Activated CD8-positive, alpha-beta T cell treated with anti-CD3 and anti-CD28 coated beads, Interleukin-2, amount 10 ng/mL, durations not matched to agents 7 days and 5 days (primary cell): ENCODE data around the gene ACTMAP. TPM values are rescaled to one million over a fixed set of nuclear protein-coding genes. Genes with fewer than 3 reads are reported as not detected.

ENCODE experiments used
- ATAC-seq: fragments of 150-1000 bp; cut with Tn5 transposase; one replicate; pipeline ENCODE4 v1.10.0; 2021; ENCODE audit warnings: moderate library complexity
- CTCF ChIA-PET: fragments of 350-600 bp; sonication (Branson Sonifier 250); formaldehyde crosslinking; loops from one replicate; lab custom pipeline; 2021; ENCODE audit warnings: antibody characterized with exemption; lab: Charles Lee
- POLR2A ChIA-PET: fragments of 350-600 bp; sonication (Branson Sonifier 250); formaldehyde crosslinking; loops from one replicate; lab custom pipeline; 2021; ENCODE audit warnings: antibody characterized with exemption; lab: Charles Lee
- DNase-seq: peaks from one replicate; pipeline ENCODE4 v3.0.0-alpha.2; 2020
- H3K27ac Mint-ChIP-seq: one replicate; pipeline ENCODE4 v1.8.0; 2021; ENCODE audit warnings: mild to moderate bottlenecking, mixed read lengths
- H3K27me3 Mint-ChIP-seq: one replicate; pipeline ENCODE4 v1.8.0; 2021; ENCODE audit warnings: low read depth, mixed read lengths
- H3K36me3 Mint-ChIP-seq: one replicate; pipeline ENCODE4 v1.8.0; 2021; ENCODE audit warnings: low read depth, mixed read lengths
- H3K4me1 Mint-ChIP-seq: one replicate; pipeline ENCODE4 v1.8.0; 2021; ENCODE audit warnings: low read depth, mixed read lengths
- H3K4me3 Mint-ChIP-seq: one replicate; pipeline ENCODE4 v1.8.0; 2021; ENCODE audit warnings: mild to moderate bottlenecking, mixed read lengths
- H3K9me3 Mint-ChIP-seq: one replicate; pipeline ENCODE4 v1.8.0; 2022; ENCODE audit warnings: mixed read lengths; ENCODE audit not compliant: insufficient read depth
- total RNA-seq, 2 experiments: library from RNA; stranded (reverse); gene quantifications; one replicate each; pipeline ENCODE4 v1.2.3, GENCODE V29; 2021

The ACTMAP gene
- total RNA-seq, 2 experiments from 2014 or later = 15.2 to 17.1 TPM

DNA sequence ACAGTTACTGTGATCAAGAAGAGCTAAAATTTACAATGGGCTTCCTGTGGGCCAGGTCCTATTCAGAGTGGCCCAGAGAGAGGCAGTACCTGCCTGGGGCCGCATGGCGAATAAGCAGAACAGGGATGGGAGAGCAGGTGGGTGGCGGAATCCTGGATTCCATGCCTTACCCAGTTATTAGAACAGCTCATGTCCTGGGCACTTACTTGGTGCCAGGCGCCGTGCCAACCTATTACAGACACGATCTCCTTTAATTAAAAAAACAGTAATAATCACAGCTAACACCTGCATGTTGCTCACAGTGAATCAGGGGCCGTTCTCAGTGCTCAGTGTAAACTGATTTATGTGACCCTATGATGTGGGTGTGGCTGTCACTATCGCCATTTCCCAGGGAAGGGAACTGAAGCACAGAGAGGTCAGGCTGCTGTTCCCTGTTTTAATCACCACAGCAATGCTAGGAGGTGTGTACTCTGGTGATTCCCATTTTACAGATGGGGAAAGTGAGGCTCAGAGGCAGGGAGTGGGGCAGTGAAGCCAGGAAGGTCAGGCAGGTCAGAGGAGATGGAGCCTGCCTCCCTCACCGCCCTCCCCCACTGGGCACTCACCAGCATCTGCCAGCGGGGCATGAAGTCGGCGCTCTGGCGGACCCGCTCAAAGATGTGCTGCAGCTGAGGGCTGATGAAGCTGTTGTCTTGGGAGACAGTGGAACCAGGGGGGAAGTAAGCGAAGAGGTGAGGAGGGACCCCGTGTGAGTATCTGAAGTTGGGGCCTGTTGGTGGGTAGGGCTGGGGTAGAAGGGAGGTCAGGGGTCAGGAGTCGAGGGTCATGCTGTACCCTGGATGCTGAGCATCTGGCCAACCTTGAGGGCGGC is 45.6 kb downstream of the ACTMAP start:
- no peak overlapping the region for H3K27ac Mint-ChIP-seq
- ChIA-PET CTCF (interaction anchor here (1.6 kb wide), 1 partner anchor 73 kb away, joined by 4 read pairs; no protein-coding TSS in a partner anchor), POLR2A (no interaction called here)
- peaks cover 29% of the 10 kb centered on the region for H3K36me3 Mint-ChIP-seq
- DNase-seq (no peak), ATAC-seq (no peak)
- H3K4me1 Mint-ChIP-seq = no peaks in the 10 kb centered on the region
- no peak overlapping the region for H3K4me3 Mint-ChIP-seq
- no peaks in the 10 kb centered on the region for H3K9me3 Mint-ChIP-seq
- no peaks in the 10 kb centered on the region for H3K27me3 Mint-ChIP-seq

DNA sequence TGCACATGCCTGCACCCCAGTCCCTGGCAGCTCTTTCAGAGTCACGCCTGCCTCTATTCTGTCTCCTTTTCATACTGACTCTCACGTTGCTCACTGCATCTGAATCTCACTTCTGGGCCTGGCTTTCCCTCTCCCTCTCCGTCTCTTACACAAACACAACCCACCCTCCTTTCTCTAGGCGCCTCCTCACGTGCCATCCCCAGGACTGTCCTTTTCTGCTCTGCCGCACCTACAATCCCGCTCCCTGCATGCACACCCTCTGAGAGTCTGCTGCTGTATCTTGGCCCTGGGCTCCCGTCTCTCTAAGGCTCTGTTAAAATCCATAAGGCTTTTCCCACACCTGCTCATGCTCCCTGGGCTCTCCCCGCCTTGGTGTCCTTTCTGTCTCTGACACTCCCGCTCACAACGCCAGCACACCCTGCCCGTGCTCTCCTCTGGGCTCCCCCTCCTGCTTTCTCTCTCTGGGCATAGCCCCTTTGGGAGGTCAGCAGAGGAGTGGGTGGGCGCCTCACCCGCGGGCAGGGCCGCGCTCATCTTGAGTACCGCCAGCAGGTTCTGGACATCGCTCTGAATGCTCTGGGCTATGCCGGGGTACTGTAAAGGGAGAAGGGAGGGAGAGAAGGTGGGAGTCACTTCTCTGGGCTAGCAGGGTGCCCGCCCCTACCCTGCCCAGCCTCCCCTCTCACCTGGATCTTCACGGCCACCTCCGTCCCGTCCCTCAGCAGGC is 47.1 kb downstream of the ACTMAP start:
- ATAC-seq (no peak), DNase-seq (no peak)
- Mint-ChIP-seq H3K27me3 (no peaks in the 10 kb centered on the region), H3K36me3 (peaks cover 21% of the 10 kb centered on the region), H3K4me3 (no peak overlapping the region), H3K9me3 (no peaks in the 10 kb centered on the region), H3K27ac (peak overlapping the region; percentile 5), H3K4me1 (no peaks in the 10 kb centered on the region)
- CTCF ChIA-PET = interaction anchor here (1.6 kb wide), 1 partner anchor 74 kb away, joined by 4 read pairs; no protein-coding TSS in a partner anchor
- POLR2A ChIA-PET = no interaction called here

DNA sequence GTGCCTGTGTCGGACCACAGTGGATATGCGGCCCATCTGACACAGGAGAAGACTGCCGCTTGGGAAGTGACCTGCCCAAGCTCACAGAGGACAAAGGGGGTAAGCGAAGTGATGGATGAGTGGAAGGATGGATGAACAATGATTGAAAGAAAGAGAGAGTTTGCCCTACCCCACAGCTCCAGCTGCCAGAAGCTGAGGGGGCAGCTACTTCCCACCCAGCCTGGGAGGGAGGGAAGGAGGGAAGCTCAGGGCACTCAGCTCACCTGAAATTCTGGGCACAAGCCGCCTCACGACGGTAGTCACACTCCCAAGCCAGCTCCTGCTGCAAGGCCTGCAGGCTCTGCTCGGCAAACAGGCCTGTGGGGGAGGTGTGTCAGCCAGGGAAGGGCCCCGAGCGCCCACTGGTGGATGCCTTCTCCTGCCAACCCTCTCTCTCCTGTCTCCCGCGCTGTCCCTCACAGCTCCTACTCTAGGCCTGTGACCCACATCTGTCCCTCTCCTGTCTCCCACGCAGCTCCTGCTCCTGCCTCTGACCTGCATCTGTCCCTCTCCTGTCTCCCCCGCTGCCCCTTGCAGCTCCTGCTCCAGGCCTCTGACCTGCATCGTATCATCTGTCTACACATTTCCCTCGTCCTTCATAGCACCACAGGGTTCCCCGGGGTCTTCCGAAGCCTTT is 47.8 kb downstream of the ACTMAP start:
- DNase-seq (no peak), ATAC-seq (no peak)
- Mint-ChIP-seq H3K27me3 (no peaks in the 10 kb centered on the region), H3K4me1 (no peaks in the 10 kb centered on the region), H3K4me3 (no peak overlapping the region), H3K27ac (no peak overlapping the region), H3K9me3 (no peaks in the 10 kb centered on the region), H3K36me3 (peaks cover 18% of the 10 kb centered on the region)
- ChIA-PET CTCF (no interaction called here), POLR2A (no interaction called here)

DNA sequence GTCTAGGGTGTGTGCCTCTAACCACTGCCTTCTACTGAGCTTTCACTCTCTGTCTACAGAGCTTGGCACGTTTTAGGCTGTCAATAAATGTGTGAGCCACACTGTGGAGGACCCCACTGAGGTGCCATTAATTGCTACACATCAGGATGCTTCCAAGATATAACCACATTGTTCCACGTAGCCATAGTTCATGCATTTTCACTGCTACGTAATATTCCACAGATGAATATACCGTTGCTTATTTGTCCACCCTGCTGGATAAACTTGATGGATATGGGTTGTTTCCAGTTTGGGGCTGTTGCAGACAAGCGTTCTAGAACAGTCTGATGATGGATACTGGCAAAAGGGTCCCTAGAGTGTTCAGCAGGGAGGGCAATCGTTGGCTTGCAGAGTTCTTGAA is 48.5 kb downstream of the ACTMAP start:
- CTCF ChIA-PET = no interaction called here
- Mint-ChIP-seq H3K4me3 (no peak overlapping the region), H3K36me3 (peaks cover 18% of the 10 kb centered on the region), H3K27ac (no peak overlapping the region), H3K9me3 (no peaks in the 10 kb centered on the region), H3K4me1 (no peaks in the 10 kb centered on the region), H3K27me3 (no peaks in the 10 kb centered on the region)
- POLR2A ChIA-PET = no interaction called here
- DNase-seq (no peak), ATAC-seq (no peak)

DNA sequence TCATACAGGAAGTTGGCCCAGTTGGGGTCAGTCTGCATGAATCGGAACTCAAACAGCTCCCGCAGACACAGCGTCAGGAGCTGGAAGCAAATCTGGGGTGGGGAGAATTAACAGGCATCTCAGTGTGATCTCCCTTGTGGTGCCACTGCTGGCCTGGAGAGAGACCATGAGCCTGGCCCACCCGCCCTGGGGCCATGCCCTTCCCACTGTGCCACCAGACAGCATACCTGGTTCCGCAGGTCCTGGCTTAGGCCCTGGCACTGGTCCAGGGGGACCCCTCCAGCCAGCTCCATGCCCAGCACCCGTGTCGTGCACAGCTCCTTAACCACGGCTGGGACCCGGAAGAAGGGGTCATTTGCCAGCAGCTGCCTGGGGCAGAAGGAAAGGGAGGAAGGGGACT is 50.2 kb downstream of the ACTMAP start:
- H3K36me3 Mint-ChIP-seq = peaks cover 16% of the 10 kb centered on the region
- no peak for DNase-seq
- no peak overlapping the region for H3K27ac Mint-ChIP-seq
- H3K27me3 Mint-ChIP-seq = no peaks in the 10 kb centered on the region
- no peak for ATAC-seq
- POLR2A ChIA-PET = interaction anchor here (0.6 to 1.0 kb wide), 2 partner anchors 9 kb away, joined by 3 read pairs; partner anchors contain the start of gene NUMBL
- CTCF ChIA-PET = no interaction called here
- H3K4me3 Mint-ChIP-seq = no peak overlapping the region
- no peaks in the 10 kb centered on the region for H3K4me1 Mint-ChIP-seq
- H3K9me3 Mint-ChIP-seq = no peaks in the 10 kb centered on the region

DNA sequence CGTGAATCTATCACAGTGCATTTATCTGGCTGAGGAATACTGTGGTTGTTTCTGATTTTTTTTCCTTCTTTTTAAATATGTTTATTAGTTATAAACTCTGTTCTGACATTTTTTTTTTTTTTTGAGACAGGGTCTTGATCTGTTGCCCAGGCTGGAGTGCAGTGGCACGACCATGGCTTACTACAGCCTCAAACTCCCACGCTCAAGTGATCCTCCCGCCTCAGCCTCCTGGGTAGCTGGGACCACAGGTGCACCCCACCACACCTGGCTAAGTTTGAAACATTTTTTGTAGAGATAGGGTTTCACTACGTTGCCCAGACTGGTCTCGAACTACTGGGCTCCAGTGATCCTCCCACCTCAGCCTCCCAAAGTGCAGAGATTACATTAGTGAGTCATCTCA is 53.3 kb downstream of the ACTMAP start:
- Mint-ChIP-seq H3K9me3 (no peaks in the 10 kb centered on the region), H3K27ac (no peak overlapping the region), H3K4me1 (no peaks in the 10 kb centered on the region), H3K27me3 (no peaks in the 10 kb centered on the region), H3K36me3 (peaks cover 6% of the 10 kb centered on the region), H3K4me3 (no peak overlapping the region)
- DNase-seq (no peak), ATAC-seq (no peak)
- ChIA-PET CTCF (interaction anchor here (0.8 kb wide), 1 partner anchor 62 kb away, joined by 3 read pairs; no protein-coding TSS in a partner anchor), POLR2A (no interaction called here)

DNA sequence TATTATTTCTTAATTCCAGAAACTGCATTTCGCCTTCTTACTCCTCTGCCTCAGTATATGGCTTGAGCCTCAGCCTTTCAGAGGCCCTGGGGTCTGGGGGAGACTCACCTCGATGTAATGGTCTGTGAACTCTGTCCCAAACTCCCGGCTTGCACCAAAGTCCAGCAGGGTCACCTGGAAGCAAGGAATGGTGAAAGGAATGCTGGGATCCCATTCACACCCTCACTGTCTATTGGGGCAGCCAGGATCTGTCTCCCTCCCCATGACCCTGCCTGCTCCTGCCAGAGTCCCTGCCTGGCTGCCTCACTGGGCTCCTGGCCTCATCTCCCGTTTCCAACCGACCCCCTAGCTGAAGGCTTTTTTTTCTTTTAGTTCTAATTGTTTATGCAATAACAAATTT is 54.4 kb downstream of the ACTMAP start:
- ChIA-PET POLR2A (no interaction called here), CTCF (no interaction called here)
- Mint-ChIP-seq H3K9me3 (no peaks in the 10 kb centered on the region), H3K27ac (no peak overlapping the region), H3K36me3 (peaks cover 5% of the 10 kb centered on the region), H3K4me1 (no peaks in the 10 kb centered on the region), H3K27me3 (no peaks in the 10 kb centered on the region), H3K4me3 (no peak overlapping the region)
- ATAC-seq (no peak), DNase-seq (no peak)

DNA sequence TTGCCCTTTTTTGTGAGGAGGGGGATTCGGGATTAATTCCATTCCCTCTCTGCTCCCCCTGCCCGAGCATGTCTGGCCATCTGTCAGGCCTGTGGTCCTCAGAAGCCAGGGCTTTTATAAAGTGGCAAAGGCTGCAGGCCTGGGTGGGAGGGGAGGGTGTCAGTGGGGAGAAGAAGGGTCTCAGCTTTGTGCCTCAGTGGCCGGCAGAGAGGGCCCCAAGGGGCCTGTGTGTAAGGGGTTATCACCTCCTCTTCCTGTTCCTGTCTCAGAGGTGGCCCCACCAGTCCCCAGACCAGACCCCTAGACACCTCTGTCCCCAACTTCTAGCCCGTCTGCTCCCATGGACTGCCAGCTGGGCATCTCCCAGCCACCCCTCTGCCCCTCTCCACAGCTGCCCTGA is 56.4 kb downstream of the ACTMAP start:
- Mint-ChIP-seq H3K36me3 (no peaks in the 10 kb centered on the region), H3K27ac (no peak overlapping the region), H3K27me3 (no peaks in the 10 kb centered on the region), H3K4me3 (no peak overlapping the region), H3K4me1 (peaks cover 2% of the 10 kb centered on the region), H3K9me3 (no peaks in the 10 kb centered on the region)
- CTCF ChIA-PET = no interaction called here
- POLR2A ChIA-PET = no interaction called here
- no peak for ATAC-seq
- no peak for DNase-seq

DNA sequence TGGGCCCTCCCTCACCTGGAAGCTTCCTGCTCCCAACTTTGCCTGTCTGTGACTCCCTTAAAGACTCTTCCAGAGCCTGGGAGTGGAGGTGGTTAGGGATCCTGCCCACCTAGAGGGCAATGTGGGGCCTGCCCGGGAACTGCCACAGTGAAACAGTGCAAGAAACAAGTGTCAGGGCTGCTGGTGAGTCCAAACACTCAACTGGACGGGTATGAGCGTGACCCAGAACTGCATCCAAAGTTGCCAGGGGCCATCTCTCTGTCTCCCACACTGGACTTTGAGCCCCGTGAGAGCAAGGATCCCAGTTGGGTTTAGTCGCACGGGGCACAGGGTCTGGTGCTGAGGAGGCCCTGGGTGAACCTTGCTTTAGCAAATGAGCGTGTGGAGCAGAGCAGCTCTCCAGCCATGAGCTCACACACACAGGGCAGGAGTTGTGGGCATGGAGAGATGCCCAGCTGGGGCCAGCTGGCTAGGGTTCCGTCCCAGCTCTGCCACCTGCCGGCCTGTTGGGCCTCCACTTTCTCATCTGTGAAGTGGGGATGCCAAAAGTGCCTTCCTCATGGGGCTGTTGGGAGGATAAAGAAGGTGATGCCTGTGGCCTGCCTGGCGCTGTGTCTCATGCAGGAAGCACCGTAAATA is 57.0 kb downstream of the ACTMAP start:
- POLR2A ChIA-PET = no interaction called here
- peak overlapping the region; percentile 40 for H3K27ac Mint-ChIP-seq
- H3K9me3 Mint-ChIP-seq = no peaks in the 10 kb centered on the region
- H3K36me3 Mint-ChIP-seq = no peaks in the 10 kb centered on the region
- no peak for ATAC-seq
- CTCF ChIA-PET = no interaction called here
- H3K4me1 Mint-ChIP-seq = peaks cover 2% of the 10 kb centered on the region
- H3K27me3 Mint-ChIP-seq = no peaks in the 10 kb centered on the region
- DNase-seq = no peak
- no peak overlapping the region for H3K4me3 Mint-ChIP-seq

DNA sequence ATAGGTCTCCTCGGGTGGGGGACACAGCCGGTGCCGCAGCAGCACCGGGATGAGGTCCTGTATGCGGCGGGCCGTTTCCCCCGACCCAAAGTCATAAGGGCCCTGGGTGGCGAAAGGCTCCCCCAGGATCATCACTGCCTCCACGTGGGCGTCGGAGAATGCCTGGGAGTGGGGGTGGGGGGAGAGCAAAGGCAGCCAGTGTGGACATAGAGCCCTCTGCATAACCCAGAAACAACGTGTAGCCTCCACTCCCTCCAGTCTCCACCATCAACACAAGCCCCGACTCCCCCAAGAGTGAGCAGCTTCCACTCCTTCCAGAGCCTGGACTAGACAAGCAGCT is 58.1 kb downstream of the ACTMAP start:
- Mint-ChIP-seq H3K36me3 (no peaks in the 10 kb centered on the region), H3K9me3 (no peaks in the 10 kb centered on the region), H3K4me3 (no peak overlapping the region), H3K4me1 (peaks cover 2% of the 10 kb centered on the region), H3K27ac (no peak overlapping the region), H3K27me3 (no peaks in the 10 kb centered on the region)
- ChIA-PET CTCF (no interaction called here), POLR2A (interaction anchor here (0.6 kb wide), 1 partner anchor 18 kb away, joined by 4 read pairs; no protein-coding TSS in a partner anchor)
- DNase-seq = no peak
- no peak for ATAC-seq

DNA sequence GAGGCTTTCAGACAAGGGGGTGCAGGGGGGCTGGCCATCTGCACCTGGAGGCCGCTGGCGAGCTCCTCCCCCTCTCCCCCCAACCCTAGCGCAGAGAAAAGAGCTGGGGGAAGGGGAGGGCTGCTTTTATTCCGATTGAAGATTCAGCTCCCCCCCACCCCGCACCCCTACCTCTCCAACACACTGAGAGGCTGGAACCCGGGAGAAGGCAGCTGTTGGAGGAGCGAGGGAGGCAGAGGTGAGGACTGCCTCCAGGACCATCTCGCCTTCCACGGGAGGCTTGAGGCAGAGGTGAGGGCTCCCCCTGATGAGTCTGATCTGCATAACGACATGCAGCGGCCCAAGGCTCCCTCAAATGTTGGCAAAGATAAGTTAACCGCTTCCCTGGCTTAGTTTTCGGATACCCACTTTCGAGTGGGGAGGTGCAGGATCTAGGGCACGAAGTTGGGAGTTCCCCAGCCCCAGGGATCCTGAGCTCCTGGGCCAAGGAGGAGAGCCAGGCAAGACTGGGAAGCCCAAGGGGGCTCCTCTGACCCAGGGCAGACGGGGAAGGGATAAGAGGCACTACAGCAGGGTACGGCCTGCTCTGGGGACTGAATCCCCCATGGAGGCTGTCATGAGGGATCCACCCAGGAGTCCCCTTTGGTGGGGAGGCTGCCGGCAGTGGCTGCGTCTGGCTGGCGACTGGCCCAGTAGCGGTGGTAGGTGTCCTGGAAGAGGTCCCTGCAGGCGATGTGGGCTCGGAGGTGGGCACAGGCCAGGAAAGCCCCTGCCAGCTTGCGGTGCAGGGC is 58.7 kb downstream of the ACTMAP start:
- no peak overlapping the region for H3K4me3 Mint-ChIP-seq
- no peak for ATAC-seq
- H3K36me3 Mint-ChIP-seq = no peaks in the 10 kb centered on the region
- ChIA-PET POLR2A (interaction anchor here (0.7 to 1.7 kb wide), 3 partner anchors 9 to 87 kb away, joined by 3 to 5 read pairs (median 4); partner anchors contain the start of genes ACTMAP, RAB4B and SNRPA), CTCF (interaction anchor here (1.5 kb wide), 1 partner anchor 28 kb away, joined by 5 read pairs; no protein-coding TSS in a partner anchor)
- no peaks in the 10 kb centered on the region for H3K27me3 Mint-ChIP-seq
- peaks cover 2% of the 10 kb centered on the region for H3K4me1 Mint-ChIP-seq
- no peaks in the 10 kb centered on the region for H3K9me3 Mint-ChIP-seq
- DNase-seq = no peak
- no peak overlapping the region for H3K27ac Mint-ChIP-seq
